ENCODE measurements around the gene MAD1L1. TPM values are rescaled to one million over a fixed set of nuclear protein-coding genes. Genes with fewer than 3 reads are reported as not detected.

The MAD1L1 gene
- total and polyA plus RNA-seq, 2 of the 8 experiments (the other 6 are each of a cell fraction or from before 2014, with no cell fraction given), result 40.4 to 44.6 TPM

- Histone ChIP-seq H4K8ac (ENCODE audit: extremely low read depth, insufficient read depth, low read length) (no peak overlapping the region), H3K27ac (ENCODE audit: low read depth, low read length) (no peak overlapping the region), H3K9ac (replicated peaks in 1 of 4; ENCODE audit: extremely low read depth in 1 of 4, low read depth in 3 of 4, low read length in 3 of 4) (no peak overlapping the region), H2BK20ac (ENCODE audit: low read length) (no peak overlapping the region), H2AK5ac (ENCODE audit: low read depth, low read length) (no peak overlapping the region), H3K79me2 (ENCODE audit: control insufficient read depth in 1 of 2, insufficient read depth in 2 of 2, low read length in 2 of 2) (no peaks in the 10 kb centered on the region), H2BK12ac (ENCODE audit: low read depth, low read length) (no peak overlapping the region), H3K14ac (ENCODE audit: insufficient read length) (no peak overlapping the region), H2BK120ac (replicated peaks; ENCODE audit: low read depth, low read length) (no peak overlapping the region), H4K91ac (replicated peaks; ENCODE audit: insufficient read length, low read length) (no peak overlapping the region), H4K20me1 (replicated peaks in 1 of 2; ENCODE audit: control insufficient read depth in 1 of 2, insufficient read depth in 2 of 2, low read length in 2 of 2) (peaks cover under 1 to 7% of the 10 kb centered on the region in 2 experiments), H3K23me2 (ENCODE audit: low read depth, low read length) (no peaks in the 10 kb centered on the region), H3K4me2 (ENCODE audit: insufficient read depth in 1 of 2, low read depth in 2 of 2, low read length in 2 of 2) (no peak overlapping the region), H4K5ac (ENCODE audit: insufficient read length, low read depth, low read length) (no peak overlapping the region), H2BK15ac (ENCODE audit: low read length) (no peak overlapping the region), H3K79me1 (ENCODE audit: low read depth, low read length) (no peaks in the 10 kb centered on the region), H3K36me3 (ENCODE audit: control insufficient read depth in 2 of 4, insufficient read depth in 4 of 4, low read length in 3 of 4) (peaks cover 0 to 9% (median 2%) of the 10 kb centered on the region in 4 experiments; a peak in 2 of 8 replicates), H3K23ac (ENCODE audit: insufficient read length) (no peak overlapping the region), H2BK5ac (ENCODE audit: low read depth, low read length) (no peak overlapping the region), H3K56ac (replicated peaks; ENCODE audit: insufficient read length, low read depth, low read length) (no peak overlapping the region), H2AFZ (ENCODE audit: low read length) (no peak overlapping the region), H3K4me1 (replicated peaks in 1 of 4; ENCODE audit: control insufficient read depth in 3 of 4, insufficient read depth in 4 of 4, low read length in 3 of 4) (no peaks in the 10 kb centered on the region), H3K4me3 (ENCODE audit: extremely low read depth in 1 of 4, insufficient read depth in 2 of 4, low read depth in 3 of 4, low read length in 4 of 4) (no peak overlapping the region), H3K9me3 (ENCODE audit: insufficient read depth in 2 of 2, low read depth in 1 of 2, low read length in 1 of 2) (peaks cover 4 to 10% of the 10 kb centered on the region in 2 experiments), H3K27me3 (replicated peaks in 1 of 4; ENCODE audit: control insufficient read depth in 3 of 4, extremely low read depth in 1 of 4, insufficient read depth in 3 of 4, low read length in 3 of 4) (no peaks in the 10 kb centered on the region), H3K4ac (replicated peaks; ENCODE audit: insufficient read length, low read depth, low read length) (no peak overlapping the region), H3K18ac (ENCODE audit: extremely low read depth, low read length) (no peak overlapping the region)
- no peak for FAIRE-seq
- CTCF ChIA-PET (ENCODE audit: partially characterized antibody), result no interaction called here
- no peak for DNase-seq (ENCODE audit: low read depth in 1 of 2, low spot score in 2 of 2)
- 88% methylated on average over 9 of the region's 9 CpGs; no CpG with 5 or more reads in 1 of the 2 experiments for WGBS, 2 experiments (ENCODE audit: extremely low coverage in 1 of 2, insufficient coverage in 1 of 2, insufficient read length in 1 of 2, insufficient replicate concordance in 2 of 2, low coverage in 1 of 2, low lambda C conversion rate in 2 of 2, missing lambda C conversion rate in 1 of 2)
- TF ChIP-seq NANOG (IDR thresholded peaks at IDR 0.05; ENCODE audit: insufficient read depth, low read depth, low read length, poor library complexity, severe bottlenecking), result no peak
- no peak for TF ChIP-seq RFX5 (IDR thresholded peaks at IDR 0.05; ENCODE audit: borderline replicate concordance, low read depth, low read length)
- TF ChIP-seq RNF2 (IDR thresholded peaks at IDR 0.05; ENCODE audit: borderline replicate concordance, low read depth, low read length, missing control alignments, poor library complexity, severe bottlenecking), result no peak
- TF ChIP-seq PHF8 (conservative IDR thresholded peaks at IDR 0.05; ENCODE audit: low read depth, low read length), result no peak
- TF ChIP-seq HDAC6 (IDR thresholded peaks at IDR 0.05; ENCODE audit: low read depth, low read length), result no peak
- TF ChIP-seq, protein P1, sequence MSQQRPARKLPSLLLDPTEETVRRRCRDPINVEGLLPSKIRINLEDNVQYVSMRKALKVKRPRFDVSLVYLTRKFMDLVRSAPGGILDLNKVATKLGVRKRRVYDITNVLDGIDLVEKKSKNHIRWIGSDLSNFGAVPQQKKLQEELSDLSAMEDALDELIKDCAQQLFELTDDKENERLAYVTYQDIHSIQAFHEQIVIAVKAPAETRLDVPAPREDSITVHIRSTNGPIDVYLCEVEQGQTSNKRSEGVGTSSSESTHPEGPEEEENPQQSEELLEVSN (IDR thresholded peaks at IDR 0.05), result no peak
- TF ChIP-seq CTBP2 (IDR thresholded peaks at IDR 0.05; ENCODE audit: borderline replicate concordance, insufficient read depth, insufficient read length, low read length), result no peak
- TF ChIP-seq KDM4A (IDR thresholded peaks at IDR 0.05; ENCODE audit: low read depth, low read length, severe bottlenecking), result no peak
- no peak for TF ChIP-seq ZNF274 (IDR thresholded peaks at IDR 0.05; ENCODE audit: borderline replicate concordance, extremely low read depth, low read length)
- no peak for TF ChIP-seq CEBPB (IDR thresholded peaks at IDR 0.05; ENCODE audit: low read depth, low read length)
- no peak for TF ChIP-seq TAF1 (IDR thresholded peaks at IDR 0.05; ENCODE audit: low read depth, low read length)
- TF ChIP-seq CBX5 (IDR thresholded peaks at IDR 0.05; ENCODE audit: low read depth, low read length), result no peak
- TF ChIP-seq SIRT6 (IDR thresholded peaks at IDR 0.05; ENCODE audit: low read length), result no peak
- TF ChIP-seq TAF7 (optimal IDR thresholded peaks at IDR 0.05; ENCODE audit: borderline replicate concordance, low read depth, low read length), result no peak
- POLR2A ChIA-PET (ENCODE audit: partially characterized antibody), result no interaction called here
Measured at GRCh38 chr7:1972744-1973143, 260.0 kb downstream of the MAD1L1 start.
